H9 (cell line): ENCODE data around the gene SFI1. TPM values are rescaled to one million over a fixed set of nuclear protein-coding genes. Genes with fewer than 3 reads are reported as not detected.

Source experiments
- DNase-seq: peaks from one replicate; pipeline ENCODE4 v3.0.0-alpha.2; 2017
- H2AFZ ChIP-seq: one replicate; pipeline ENCODE4 v1.6.1; 2013; ENCODE audit warnings: mild to moderate bottlenecking, low read length, control low read depth, moderate library complexity
- H2AK5ac ChIP-seq: 2 replicates; pipeline ENCODE4 v1.6.1; 2013; ENCODE audit warnings: low read length, control low read depth, mixed read lengths; ENCODE audit not compliant: insufficient read length
- H2BK120ac ChIP-seq: one replicate; pipeline ENCODE4 v1.6.1; 2013; ENCODE audit warnings: low read depth, mild to moderate bottlenecking, low read length, control low read depth, inconsistent platforms; ENCODE audit not compliant: poor library complexity, severe bottlenecking
- H2BK12ac ChIP-seq: 2 replicates; pipeline ENCODE4 v1.6.1; 2013; ENCODE audit warnings: low read length, control low read depth, mixed read lengths, low read depth; ENCODE audit not compliant: insufficient read length
- H2BK15ac ChIP-seq: 2 replicates; pipeline ENCODE4 v1.6.1; 2013; ENCODE audit warnings: low read depth, low read length, control low read depth
- H2BK20ac ChIP-seq: one replicate; pipeline ENCODE4 v1.6.1; 2013; ENCODE audit warnings: low read depth, mild to moderate bottlenecking, low read length, control low read depth, inconsistent platforms; ENCODE audit not compliant: poor library complexity, severe bottlenecking
- H2BK5ac ChIP-seq: 2 replicates; pipeline ENCODE4 v1.6.1; 2013; ENCODE audit warnings: low read length, control low read depth, mixed read lengths; ENCODE audit not compliant: insufficient read length
- H3K14ac ChIP-seq: 2 replicates; pipeline ENCODE4 v1.6.1; 2013; ENCODE audit warnings: low read length, control low read depth; ENCODE audit not compliant: insufficient read depth
- H3K18ac ChIP-seq: 2 replicates; pipeline ENCODE4 v1.6.1; 2013; ENCODE audit warnings: low read depth, mild to moderate bottlenecking, mixed read lengths, low read length, control low read depth; ENCODE audit not compliant: insufficient read length
- H3K23ac ChIP-seq: 2 replicates; pipeline ENCODE4 v1.6.1; 2013; ENCODE audit warnings: low read length, control low read depth, mixed read lengths, low read depth; ENCODE audit not compliant: insufficient read length
- H3K23me2 ChIP-seq: 2 replicates; pipeline ENCODE4 v1.6.1; 2013; ENCODE audit warnings: low read depth, mild to moderate bottlenecking, mixed read lengths, low read length, control low read depth; ENCODE audit not compliant: insufficient read length, poor library complexity, severe bottlenecking
- H3K27ac ChIP-seq: 2 replicates; pipeline ENCODE4 v1.5.1; 2013; ENCODE audit warnings: low read length, control low read depth, mixed read lengths, low read depth; ENCODE audit not compliant: insufficient read length
- H3K27me3 ChIP-seq: 2 replicates; pipeline ENCODE4 v1.6.1; 2013; ENCODE audit warnings: low read length, control low read depth, inconsistent platforms; ENCODE audit not compliant: insufficient read depth
- H3K4ac ChIP-seq: 2 replicates; pipeline ENCODE4 v1.6.1; 2013; ENCODE audit warnings: low read depth, mild to moderate bottlenecking, control low read depth, inconsistent platforms, low read length, moderate library complexity
- H3K4me1 ChIP-seq: 2 replicates; pipeline ENCODE4 v1.6.1; 2013; ENCODE audit warnings: low read length, control low read depth, inconsistent platforms; ENCODE audit not compliant: insufficient read depth
- H3K4me2 ChIP-seq: 2 replicates; pipeline ENCODE4 v1.6.1; 2013; ENCODE audit warnings: low read length, control low read depth, mixed read lengths; ENCODE audit not compliant: insufficient read length, insufficient read depth
- H3K56ac ChIP-seq: 2 replicates; pipeline ENCODE4 v1.6.1; 2013; ENCODE audit warnings: low read depth, mild to moderate bottlenecking, mixed read lengths, low read length, control low read depth; ENCODE audit not compliant: insufficient read length
- H3K79me1 ChIP-seq: 2 replicates; pipeline ENCODE4 v1.6.1; 2013; ENCODE audit warnings: low read depth, mild to moderate bottlenecking, moderate library complexity, low read length, control low read depth, inconsistent platforms; ENCODE audit not compliant: insufficient read depth, poor library complexity, severe bottlenecking
- H3K79me2 ChIP-seq: 2 replicates; pipeline ENCODE4 v1.6.1; 2013; ENCODE audit warnings: low read length, control low read depth, inconsistent platforms; ENCODE audit not compliant: insufficient read depth
- H3K9ac ChIP-seq: 2 replicates; pipeline ENCODE4 v1.6.1; 2013; ENCODE audit warnings: low read length, control low read depth, mixed read lengths; ENCODE audit not compliant: insufficient read length; ENCODE audit errors: extremely low read depth
- H3K9me3 ChIP-seq: one replicate; pipeline ENCODE4 v1.6.1; 2013; ENCODE audit warnings: low read depth, low read length, inconsistent platforms; ENCODE audit not compliant: control insufficient read depth
- H3T11ph ChIP-seq: one replicate; pipeline ENCODE4 v1.6.1; 2013; ENCODE audit warnings: mild to moderate bottlenecking, low read length, control low read depth, inconsistent platforms
- H4K20me1 ChIP-seq: one replicate; pipeline ENCODE4 v1.6.1; 2013; ENCODE audit not compliant: control insufficient read depth, insufficient read length, insufficient read depth
- H4K5ac ChIP-seq: 2 replicates; pipeline ENCODE4 v1.6.1; 2013; ENCODE audit warnings: low read depth, mild to moderate bottlenecking, mixed read lengths, low read length, control low read depth; ENCODE audit not compliant: insufficient read length
- H4K8ac ChIP-seq: replicated peaks from 2 replicates; pipeline ENCODE4 v1.6.1; 2013; ENCODE audit warnings: low read length, control low read depth, mixed read lengths, low read depth; ENCODE audit not compliant: insufficient read length
- H4K91ac ChIP-seq: 2 replicates; pipeline ENCODE4 v1.6.1; 2013; ENCODE audit warnings: low read depth, mild to moderate bottlenecking, moderate library complexity, mixed read lengths, low read length, control low read depth; ENCODE audit not compliant: insufficient read length
- H3K27ac Mint-ChIP-seq, 3 experiments: 2 replicates in 2 of 3; 3 replicates in 1 of 3; pipeline ENCODE4 v1.8.0; 2020 to 2021; ENCODE audit warnings: mixed read lengths in 3 of 3, mild to moderate bottlenecking in 1 of 3, moderate library complexity in 1 of 3
- H3K27me3 Mint-ChIP-seq: 2 replicates; pipeline ENCODE4 v1.8.0; 2021; ENCODE audit warnings: low read depth, mild to moderate bottlenecking, moderate library complexity, mixed read lengths
- H3K36me3 Mint-ChIP-seq, 3 experiments: 2 replicates in 2 of 3; 3 replicates in 1 of 3; pipeline ENCODE4 v1.8.0; 2020 to 2021; ENCODE audit warnings: low read depth in 3 of 3, mixed read lengths in 3 of 3; ENCODE audit not compliant: insufficient read depth in 1 of 3
- H3K4me1 Mint-ChIP-seq, 2 experiments: 2 replicates each; pipeline ENCODE4 v1.8.0; 2020; ENCODE audit warnings: mixed read lengths in 2 of 2
- H3K4me3 Mint-ChIP-seq, 2 experiments: 2 replicates in 1 of 2; 3 replicates in 1 of 2; pipeline ENCODE4 v1.8.0; 2020 to 2021; ENCODE audit warnings: mild to moderate bottlenecking in 2 of 2, mixed read lengths in 2 of 2, moderate library complexity in 1 of 2
- H3K9me3 Mint-ChIP-seq, 2 experiments: 2 replicates in 1 of 2; 3 replicates in 1 of 2; pipeline ENCODE4 v1.8.0; 2020; ENCODE audit warnings: mild to moderate bottlenecking in 2 of 2, mixed read lengths in 2 of 2, moderate library complexity in 1 of 2
- CTCF ChIP-seq: fragments of 200-600 bp; sonication (generic); conservative IDR thresholded peaks from 3 replicates; pipeline ENCODE4 v1.8.0; 2021; ENCODE audit warnings: antibody characterized with exemption, mild to moderate bottlenecking
- WGBS: extraction: QIAGEN DNeasy Blood & Tissue Kit; methylation state at CpG from one replicate; pipeline ENCODE4 v1.1.7; 2013; ENCODE audit warnings: missing lambda C conversion rate, low lambda C conversion rate, mixed read lengths; ENCODE audit not compliant: insufficient read length; ENCODE audit errors: extremely low coverage; 5-methylcytosine and 5-hydroxymethylcytosine counted together
- total RNA-seq: library from RNA; stranded (reverse); gene quantifications from 2 replicates; pipeline ENCODE4 v1.2.1, GENCODE V29; 2021

The SFI1 gene
- total RNA-seq, 1 experiment from 2014 or later, result 26.4 TPM

GRCh38 chr22:31603081-31603525, 106.8 kb downstream of the SFI1 start:
- DNase-seq, result no peak
- Mint-ChIP-seq H3K4me1 (peaks cover 4 to 5% of the 10 kb centered on the region in 2 experiments; a peak in 1 of 4 replicates), H3K36me3 (peaks cover 3 to 14% (median 4%) of the 10 kb centered on the region in 3 experiments; a peak in 3 of 7 replicates), H3K9me3 (no peaks in the 10 kb centered on the region), H3K27ac (peak overlapping the region in 1 of 3 experiments; percentile 68; a peak in 1 of 7 replicates), H3K27me3 (no peaks in the 10 kb centered on the region), H3K4me3 (no peak overlapping the region)
- H2BK20ac ChIP-seq, result no peak overlapping the region
- H3K79me2 ChIP-seq, result no peaks in the 10 kb centered on the region
- no peak overlapping the region for H2BK15ac ChIP-seq
- H3K23me2 ChIP-seq, result no peaks in the 10 kb centered on the region
- no peak overlapping the region for H2BK120ac ChIP-seq
- H4K8ac ChIP-seq, result no peak overlapping the region
- no peak for TF ChIP-seq CTCF
- no peak overlapping the region for H3K27ac ChIP-seq
- H3K56ac ChIP-seq, result no peak overlapping the region
- H2BK12ac ChIP-seq, result no peak overlapping the region
- no peak overlapping the region for H3K18ac ChIP-seq
- no peaks in the 10 kb centered on the region for H3K79me1 ChIP-seq
- no peak overlapping the region for H3K14ac ChIP-seq
- H3K9me3 ChIP-seq, result no peaks in the 10 kb centered on the region
- no peak overlapping the region for H3K9ac ChIP-seq
- no peaks in the 10 kb centered on the region for H3K4me1 ChIP-seq
- WGBS, result no CpG with 5 or more reads among the region's 10 CpGs
- no peak overlapping the region for H4K91ac ChIP-seq
- H3T11ph ChIP-seq, result no peak overlapping the region
- no peaks in the 10 kb centered on the region for H4K20me1 ChIP-seq
- no peaks in the 10 kb centered on the region for H3K27me3 ChIP-seq
- no peak overlapping the region for H2AFZ ChIP-seq
- H3K23ac ChIP-seq, result no peak overlapping the region
- H2AK5ac ChIP-seq, result no peak overlapping the region
- no peak overlapping the region for H4K5ac ChIP-seq
- H3K4me2 ChIP-seq, result no peak overlapping the region
- no peak overlapping the region for H2BK5ac ChIP-seq
- H3K4ac ChIP-seq, result no peak overlapping the region
